Mesothelial cell of epicardium (in vitro differentiated cells): ENCODE data around the gene SPON1. TPM values are rescaled to one million over a fixed set of nuclear protein-coding genes. Genes with fewer than 3 reads are reported as not detected.

Experiments
- DNase-seq, 2 experiments: peaks; one replicate each; pipeline ENCODE4 v3.0.0; 2021; ENCODE audit warnings: low spot score in 2 of 2; ENCODE audit not compliant: unreplicated experiment in 2 of 2
- H3K27ac Mint-ChIP-seq: 2 replicates; pipeline ENCODE4 v1.8.0; 2021; ENCODE audit warnings: mixed read lengths
- H3K27me3 Mint-ChIP-seq: 2 replicates; pipeline ENCODE4 v1.8.0; 2021; ENCODE audit warnings: low read depth, mixed read lengths
- H3K36me3 Mint-ChIP-seq: 2 replicates; pipeline ENCODE4 v1.8.0; 2021; ENCODE audit warnings: mixed read lengths
- H3K4me1 Mint-ChIP-seq: 2 replicates; pipeline ENCODE4 v1.8.0; 2021; ENCODE audit warnings: mixed read lengths
- H3K4me3 Mint-ChIP-seq: 2 replicates; pipeline ENCODE4 v1.8.0; 2021; ENCODE audit warnings: mild to moderate bottlenecking, moderate library complexity, mixed read lengths
- H3K9me3 Mint-ChIP-seq: 2 replicates; pipeline ENCODE4 v1.8.0; 2021; ENCODE audit warnings: mixed read lengths
- CTCF ChIP-seq: fragments of 200-600 bp; sonication (generic); IDR thresholded peaks from one replicate; pipeline ENCODE4 v1.5.0; 2021; ENCODE audit warnings: antibody characterized with exemption; ENCODE audit not compliant: unreplicated experiment
- total RNA-seq: library from RNA; stranded (reverse); gene quantifications from 3 replicates; pipeline ENCODE4 v1.2.1, GENCODE V29; 2021

SPON1 gene
- total RNA-seq, 1 donor from 2014 or later = 30.9 TPM

DNA sequence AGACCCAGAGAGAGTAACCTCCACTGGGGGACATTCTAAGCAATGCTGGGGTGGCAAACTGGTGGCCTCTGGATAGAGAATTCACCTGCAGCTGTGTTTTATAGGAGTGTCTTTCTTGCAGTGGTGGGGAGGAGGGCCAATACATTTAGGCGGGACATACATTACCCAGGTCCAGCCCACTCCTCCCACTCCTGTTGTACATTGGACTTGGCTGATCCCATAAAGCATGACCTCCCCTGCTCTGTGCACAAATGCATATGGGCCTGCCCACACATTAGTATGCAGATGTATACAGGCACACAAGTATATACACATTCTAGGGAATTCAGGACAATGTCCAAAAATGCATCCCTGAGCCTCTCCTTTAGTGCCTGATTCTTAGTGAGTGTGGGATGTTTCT lies 297.4 kb downstream of the SPON1 start:
- Mint-ChIP-seq H3K27ac (no peak overlapping the region), H3K9me3 (peaks cover 8% of the 10 kb centered on the region)

GRCh38 chr11:14261066-14261465 lies 298.5 kb downstream of the SPON1 start:
- Mint-ChIP-seq H3K9me3 (peaks cover 19% of the 10 kb centered on the region), H3K4me1 (no peaks in the 10 kb centered on the region), H3K27ac (no peak overlapping the region), H3K36me3 (peaks cover 17% of the 10 kb centered on the region), H3K27me3 (peaks cover 2% of the 10 kb centered on the region), H3K4me3 (no peak overlapping the region)
- DNase-seq = no peak
- TF ChIP-seq CTCF = no peak

More for the DNA sequence above, 297.4 kb downstream of the SPON1 start:
- Mint-ChIP-seq H3K27me3 (peaks cover 2% of the 10 kb centered on the region), H3K4me3 (no peak overlapping the region), H3K4me1 (no peaks in the 10 kb centered on the region), H3K36me3 (peaks cover 7% of the 10 kb centered on the region)
- no peak for DNase-seq
- no peak for TF ChIP-seq CTCF

GRCh38 chr11:14262271-14262846 lies 299.8 kb downstream of the SPON1 start:
- H3K4me3 Mint-ChIP-seq = no peak overlapping the region
- H3K36me3 Mint-ChIP-seq = peaks cover 19% of the 10 kb centered on the region
- no peak for TF ChIP-seq CTCF

DNA sequence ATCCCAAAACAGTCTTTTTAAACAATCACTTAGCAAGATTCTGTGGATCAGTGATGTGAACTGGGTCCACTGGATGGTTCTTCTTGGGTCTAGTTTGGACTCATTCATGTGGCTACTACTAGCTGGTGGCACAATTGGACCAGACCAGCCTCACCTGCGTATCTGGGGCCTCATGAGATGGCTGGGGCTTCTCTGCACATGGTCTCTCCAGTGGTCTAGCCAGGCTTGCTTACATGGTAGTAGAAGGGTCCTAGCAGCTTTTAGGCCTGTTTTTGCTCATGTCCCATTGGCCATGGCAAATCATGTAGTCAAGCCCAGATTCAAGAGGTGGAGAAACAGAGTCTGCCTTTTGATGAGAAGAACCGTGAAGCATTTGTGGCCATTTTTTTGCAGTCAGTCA lies 302.4 kb downstream of the SPON1 start:
- Mint-ChIP-seq H3K4me3 (no peak overlapping the region), H3K27me3 (no peaks in the 10 kb centered on the region), H3K9me3 (peaks cover 31% of the 10 kb centered on the region)

More at GRCh38 chr11:14262271-14262846, 299.8 kb downstream of the SPON1 start:
- DNase-seq = no peak
- no peaks in the 10 kb centered on the region for H3K4me1 Mint-ChIP-seq
- peaks cover 2% of the 10 kb centered on the region for H3K27me3 Mint-ChIP-seq
- no peak overlapping the region for H3K27ac Mint-ChIP-seq
- H3K9me3 Mint-ChIP-seq = peaks cover 20% of the 10 kb centered on the region

GRCh38 chr11:14266622-14267021 lies 304.1 kb downstream of the SPON1 start:
- DNase-seq = no peak
- no peak for TF ChIP-seq CTCF
- Mint-ChIP-seq H3K27ac (no peak overlapping the region), H3K9me3 (peaks cover 31% of the 10 kb centered on the region), H3K4me1 (no peaks in the 10 kb centered on the region), H3K27me3 (no peaks in the 10 kb centered on the region), H3K36me3 (peaks cover 28% of the 10 kb centered on the region), H3K4me3 (no peak overlapping the region)

More for the DNA sequence above, 302.4 kb downstream of the SPON1 start:
- no peak overlapping the region for H3K27ac Mint-ChIP-seq
- TF ChIP-seq CTCF = no peak
- H3K36me3 Mint-ChIP-seq = peaks cover 28% of the 10 kb centered on the region
- no peak for DNase-seq
- H3K4me1 Mint-ChIP-seq = no peaks in the 10 kb centered on the region
